HG03575 (cell line): ENCODE results near the gene UMODL1.

Experiments used
- ATAC-seq: cut with Tn5 transposase; IDR thresholded peaks from one replicate; pipeline ENCODE4 v1.9.1; 2021; ENCODE audit not compliant: unreplicated experiment, insufficient number of reproducible peaks, low FRiP score; ENCODE audit errors: extremely low read depth

The UMODL1 gene

GRCh38 chr21:42057851-42058437 lies 13.2 kb upstream of the UMODL1 start:
- no peak for ATAC-seq

- no peak for ATAC-seq
These were observed 12.4 kb upstream of the UMODL1 start for GRCh38 chr21:42058631-42059111.

- ATAC-seq: no peak
These were observed 12.0 kb upstream of the UMODL1 start for GRCh38 chr21:42059141-42059540.

GRCh38 chr21:42059721-42060120 lies 11.4 kb upstream of the UMODL1 start:
- ATAC-seq: no peak

GRCh38 chr21:42060166-42060565 lies 11.0 kb upstream of the UMODL1 start:
- no peak for ATAC-seq

- no peak for ATAC-seq
These were observed 9.7 kb upstream of the UMODL1 start for GRCh38 chr21:42061195-42061985.

GRCh38 chr21:42061986-42062235 lies 9.2 kb upstream of the UMODL1 start:
- no peak for ATAC-seq

GRCh38 chr21:42062236-42063022 lies 8.7 kb upstream of the UMODL1 start:
- no peak for ATAC-seq

GRCh38 chr21:42063191-42063570 lies 7.9 kb upstream of the UMODL1 start:
- ATAC-seq: no peak

- ATAC-seq: no peak
These were observed 7.3 kb upstream of the UMODL1 start for GRCh38 chr21:42063571-42064521.

- no peak for ATAC-seq
These were observed 4.6 kb upstream of the UMODL1 start for GRCh38 chr21:42066521-42066920.

GRCh38 chr21:42067531-42068255 lies 3.4 kb upstream of the UMODL1 start:
- no peak for ATAC-seq

- ATAC-seq: no peak
These were observed 2.9 kb upstream of the UMODL1 start for GRCh38 chr21:42068256-42068545.

- no peak for ATAC-seq
These were observed 2.5 kb upstream of the UMODL1 start for GRCh38 chr21:42068592-42068991.

- ATAC-seq: no peak
These were observed 1.8 kb upstream of the UMODL1 start for GRCh38 chr21:42069327-42069726.

- no peak for ATAC-seq
These were observed 1.3 kb upstream of the UMODL1 start for GRCh38 chr21:42069843-42070242.

GRCh38 chr21:42073145-42074099 lies 2.3 kb downstream of the UMODL1 start:
- ATAC-seq: no peak
